Osteocyte (in vitro differentiated cells): ENCODE data around the gene TRIO. TPM values are rescaled to one million over a fixed set of nuclear protein-coding genes. Genes with fewer than 3 reads are reported as not detected.

Experiments
- DNase-seq: peaks from one replicate; pipeline ENCODE4 v3.0.0; 2021; ENCODE audit warnings: mixed read lengths; ENCODE audit not compliant: unreplicated experiment; ENCODE audit errors: extremely low spot score
- H3K27ac Mint-ChIP-seq: one replicate; pipeline ENCODE4 v1.8.0; 2021; ENCODE audit warnings: mild to moderate bottlenecking, mixed read lengths; ENCODE audit not compliant: unreplicated experiment
- H3K27me3 Mint-ChIP-seq: one replicate; pipeline ENCODE4 v1.8.0; 2021; ENCODE audit warnings: mixed read lengths; ENCODE audit not compliant: unreplicated experiment
- H3K36me3 Mint-ChIP-seq: one replicate; pipeline ENCODE4 v1.8.0; 2021; ENCODE audit warnings: mixed read lengths; ENCODE audit not compliant: unreplicated experiment
- H3K4me1 Mint-ChIP-seq: one replicate; pipeline ENCODE4 v1.8.0; 2021; ENCODE audit warnings: mixed read lengths; ENCODE audit not compliant: unreplicated experiment
- H3K4me3 Mint-ChIP-seq: one replicate; pipeline ENCODE4 v1.8.0; 2021; ENCODE audit warnings: mild to moderate bottlenecking, moderate library complexity, mixed read lengths; ENCODE audit not compliant: unreplicated experiment
- H3K9me3 Mint-ChIP-seq: one replicate; pipeline ENCODE4 v1.8.0; 2021; ENCODE audit warnings: mixed read lengths; ENCODE audit not compliant: unreplicated experiment
- total RNA-seq: library from RNA; stranded (reverse); gene quantifications from 2 replicates; pipeline ENCODE4 v1.2.1, GENCODE V29; 2021
- TF ChIP-seq, protein P1 (sequence below): fragments of 200-600 bp; sonication (generic); IDR thresholded peaks from 2 replicates; pipeline ENCODE4 v1.5.0; 2021; ENCODE audit warnings: antibody characterized with exemption, mild to moderate bottlenecking, moderate library complexity

TRIO gene
- total RNA-seq, 1 donor from 2014 or later, result 336 TPM

DNA sequence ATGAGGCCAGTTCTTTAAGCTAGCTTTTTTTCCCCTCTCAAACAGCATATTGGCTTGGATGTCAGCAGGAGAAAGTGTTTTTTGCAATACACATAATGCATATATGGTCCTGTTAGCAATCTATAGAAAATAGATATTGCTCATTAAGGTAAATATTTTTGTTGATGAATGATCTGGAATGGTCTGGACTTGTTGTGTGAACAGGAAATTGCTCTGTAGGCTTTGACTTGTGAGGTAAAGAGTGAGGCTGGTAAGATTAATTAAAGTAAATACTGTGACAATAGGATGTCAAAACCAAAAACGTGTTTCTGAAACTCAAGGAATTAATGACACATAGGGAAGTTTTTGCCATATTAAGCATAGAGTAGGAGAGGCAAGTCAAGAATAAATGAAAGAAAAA lies 176.0 kb downstream of the TRIO start:
- Mint-ChIP-seq H3K27me3 (no peaks in the 10 kb centered on the region), H3K4me3 (no peak overlapping the region), H3K4me1 (peaks cover 7% of the 10 kb centered on the region), H3K9me3 (no peaks in the 10 kb centered on the region), H3K27ac (no peak overlapping the region), H3K36me3 (peaks cover 40% of the 10 kb centered on the region)
- DNase-seq, result no peak
- TF ChIP-seq, protein P1, sequence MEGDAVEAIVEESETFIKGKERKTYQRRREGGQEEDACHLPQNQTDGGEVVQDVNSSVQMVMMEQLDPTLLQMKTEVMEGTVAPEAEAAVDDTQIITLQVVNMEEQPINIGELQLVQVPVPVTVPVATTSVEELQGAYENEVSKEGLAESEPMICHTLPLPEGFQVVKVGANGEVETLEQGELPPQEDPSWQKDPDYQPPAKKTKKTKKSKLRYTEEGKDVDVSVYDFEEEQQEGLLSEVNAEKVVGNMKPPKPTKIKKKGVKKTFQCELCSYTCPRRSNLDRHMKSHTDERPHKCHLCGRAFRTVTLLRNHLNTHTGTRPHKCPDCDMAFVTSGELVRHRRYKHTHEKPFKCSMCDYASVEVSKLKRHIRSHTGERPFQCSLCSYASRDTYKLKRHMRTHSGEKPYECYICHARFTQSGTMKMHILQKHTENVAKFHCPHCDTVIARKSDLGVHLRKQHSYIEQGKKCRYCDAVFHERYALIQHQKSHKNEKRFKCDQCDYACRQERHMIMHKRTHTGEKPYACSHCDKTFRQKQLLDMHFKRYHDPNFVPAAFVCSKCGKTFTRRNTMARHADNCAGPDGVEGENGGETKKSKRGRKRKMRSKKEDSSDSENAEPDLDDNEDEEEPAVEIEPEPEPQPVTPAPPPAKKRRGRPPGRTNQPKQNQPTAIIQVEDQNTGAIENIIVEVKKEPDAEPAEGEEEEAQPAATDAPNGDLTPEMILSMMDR, result no peak

DNA sequence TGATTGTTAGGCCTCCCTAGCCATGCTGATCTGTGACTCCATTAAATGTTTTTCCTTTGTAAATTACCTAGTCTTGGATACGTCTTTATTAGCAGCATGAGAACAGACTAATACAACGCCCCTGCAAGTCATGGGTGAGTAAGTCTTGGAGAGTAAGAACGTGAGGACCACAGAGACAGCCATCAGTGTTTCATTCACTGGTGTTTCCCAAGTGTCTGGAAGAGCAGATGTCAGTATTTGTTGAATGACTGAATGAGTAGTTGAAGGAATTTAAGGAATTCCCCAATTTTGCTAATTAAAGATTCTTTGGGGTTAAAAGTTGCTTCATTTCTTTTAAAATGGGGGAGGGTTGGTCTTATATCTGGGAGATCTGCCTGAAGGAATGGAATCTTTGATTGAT lies 178.8 kb downstream of the TRIO start:
- DNase-seq, result no peak
- Mint-ChIP-seq H3K4me3 (no peak overlapping the region), H3K27ac (no peak overlapping the region), H3K9me3 (no peaks in the 10 kb centered on the region), H3K27me3 (no peaks in the 10 kb centered on the region), H3K4me1 (peaks cover 14% of the 10 kb centered on the region), H3K36me3 (peaks cover 34% of the 10 kb centered on the region)
- TF ChIP-seq, protein P1, result no peak

DNA sequence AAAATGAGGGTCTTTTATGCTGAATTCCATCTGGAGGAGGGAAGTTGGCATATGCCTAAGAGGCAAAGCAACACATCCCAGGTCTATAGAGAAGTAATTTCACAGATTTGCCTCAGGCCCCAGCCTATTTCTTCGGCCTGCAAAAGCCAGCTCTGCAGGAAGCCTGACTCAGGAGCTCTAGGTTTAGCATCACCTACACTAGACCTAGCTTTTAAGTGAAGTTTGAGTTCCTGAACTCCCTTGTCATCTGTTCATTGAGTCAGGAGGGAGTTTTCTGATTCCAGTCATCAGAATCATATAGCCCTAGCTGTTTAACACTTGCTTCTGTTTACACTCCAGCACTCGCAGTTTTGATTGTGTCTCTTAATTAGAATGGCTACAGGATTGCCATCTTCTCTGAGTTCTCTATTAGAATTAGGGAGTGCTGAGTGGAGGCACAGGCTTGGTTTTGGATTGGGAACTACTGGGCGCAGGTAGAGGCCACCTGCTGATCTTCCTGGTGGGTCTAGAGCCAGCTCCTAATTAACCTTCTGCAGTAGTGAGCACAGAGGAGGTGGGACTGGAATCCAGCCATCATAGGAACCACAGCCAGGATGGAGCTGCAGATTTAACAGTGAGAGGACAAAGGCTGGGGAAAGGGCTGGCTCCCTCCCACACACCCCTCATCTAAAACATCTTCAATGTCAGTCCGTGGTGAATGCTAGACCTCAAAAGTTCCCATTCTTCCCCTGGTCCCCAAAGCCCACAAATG lies 179.5 kb downstream of the TRIO start:
- no peak for DNase-seq
- Mint-ChIP-seq H3K4me1 (peaks cover 15% of the 10 kb centered on the region), H3K9me3 (no peaks in the 10 kb centered on the region), H3K36me3 (peaks cover 28% of the 10 kb centered on the region), H3K27me3 (no peaks in the 10 kb centered on the region), H3K4me3 (no peak overlapping the region), H3K27ac (no peak overlapping the region)
- TF ChIP-seq, protein P1, result no peak

DNA sequence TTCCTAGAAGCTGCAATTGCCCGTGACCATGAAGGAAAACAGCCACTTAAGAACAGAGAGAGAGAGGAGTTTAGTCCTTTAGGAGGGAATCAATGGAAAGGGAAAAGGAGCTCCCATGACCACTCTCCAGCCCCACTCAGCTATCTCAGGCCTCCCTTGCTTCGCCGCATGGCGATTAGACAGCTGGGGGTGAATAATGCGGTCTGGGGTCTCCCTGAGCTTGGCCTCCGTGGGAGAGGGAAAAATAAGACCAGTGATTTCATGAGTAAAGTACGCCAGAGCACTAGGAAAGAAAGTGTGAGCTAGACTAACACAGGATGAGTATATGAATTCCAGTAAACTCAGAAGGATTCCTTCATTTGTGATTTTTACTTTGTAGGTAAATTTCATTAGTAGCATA lies 180.3 kb downstream of the TRIO start:
- no peak overlapping the region for H3K4me3 Mint-ChIP-seq

DNA sequence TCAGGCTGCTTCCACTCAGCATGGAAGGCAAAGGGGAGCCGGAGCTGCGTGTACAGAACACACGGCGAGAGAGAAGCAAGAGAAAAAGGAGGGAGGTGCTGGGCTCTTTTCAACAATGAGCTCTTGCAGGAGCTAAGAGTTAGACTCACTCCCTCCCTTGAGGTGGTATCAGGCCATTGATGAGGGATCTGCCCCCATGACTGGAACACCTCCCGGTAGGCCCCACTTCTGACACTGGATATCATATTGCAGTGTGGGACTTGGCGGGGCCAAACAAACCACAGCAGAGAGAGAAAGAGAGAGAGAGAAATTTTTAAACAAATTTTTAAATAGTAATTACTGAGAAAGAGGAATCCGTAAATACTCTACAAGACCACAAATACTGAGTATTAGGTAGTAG lies 182.2 kb downstream of the TRIO start:
- H3K4me3 Mint-ChIP-seq, result no peak overlapping the region
- peaks cover 26% of the 10 kb centered on the region for H3K36me3 Mint-ChIP-seq
- TF ChIP-seq, protein P1, result no peak
- DNase-seq, result no peak
- no peaks in the 10 kb centered on the region for H3K9me3 Mint-ChIP-seq
- no peaks in the 10 kb centered on the region for H3K27me3 Mint-ChIP-seq
- H3K27ac Mint-ChIP-seq, result peak overlapping the region; percentile 11
- peaks cover 19% of the 10 kb centered on the region for H3K4me1 Mint-ChIP-seq

More for the DNA sequence above, 180.3 kb downstream of the TRIO start:
- no peak for DNase-seq
- Mint-ChIP-seq H3K9me3 (no peaks in the 10 kb centered on the region), H3K27me3 (no peaks in the 10 kb centered on the region), H3K27ac (no peak overlapping the region), H3K4me1 (peaks cover 19% of the 10 kb centered on the region), H3K36me3 (peaks cover 28% of the 10 kb centered on the region)
- TF ChIP-seq, protein P1, result no peak
